ENCODE data around the gene CBFB. TPM values are rescaled to one million over a fixed set of nuclear protein-coding genes. Genes with fewer than 3 reads are reported as not detected.

The CBFB gene
- total RNA-seq, 6 experiments from 2014 or later = 7.9 to 23.3 (median 18.9) TPM

DNA sequence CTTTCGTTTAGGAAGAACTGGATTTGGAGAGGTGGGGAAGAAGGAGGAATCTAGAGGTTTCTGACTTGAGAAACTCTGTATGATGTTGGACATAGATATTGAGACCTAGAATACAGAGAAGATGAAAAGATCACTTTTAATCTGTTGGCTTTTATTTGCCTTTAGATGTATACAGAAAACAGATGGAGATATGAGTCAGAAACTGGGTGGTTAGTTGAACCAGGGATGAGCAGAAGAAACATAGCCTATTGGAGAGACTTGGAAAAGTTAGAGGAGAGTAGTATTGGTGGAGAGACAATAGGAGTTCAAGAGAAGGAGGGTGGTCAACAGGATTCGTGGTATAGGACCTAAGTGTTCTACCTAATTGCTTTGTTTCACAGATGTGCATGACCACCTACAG, 85.8 kb downstream of the CBFB start:
- TF ChIP-seq, protein P1, sequence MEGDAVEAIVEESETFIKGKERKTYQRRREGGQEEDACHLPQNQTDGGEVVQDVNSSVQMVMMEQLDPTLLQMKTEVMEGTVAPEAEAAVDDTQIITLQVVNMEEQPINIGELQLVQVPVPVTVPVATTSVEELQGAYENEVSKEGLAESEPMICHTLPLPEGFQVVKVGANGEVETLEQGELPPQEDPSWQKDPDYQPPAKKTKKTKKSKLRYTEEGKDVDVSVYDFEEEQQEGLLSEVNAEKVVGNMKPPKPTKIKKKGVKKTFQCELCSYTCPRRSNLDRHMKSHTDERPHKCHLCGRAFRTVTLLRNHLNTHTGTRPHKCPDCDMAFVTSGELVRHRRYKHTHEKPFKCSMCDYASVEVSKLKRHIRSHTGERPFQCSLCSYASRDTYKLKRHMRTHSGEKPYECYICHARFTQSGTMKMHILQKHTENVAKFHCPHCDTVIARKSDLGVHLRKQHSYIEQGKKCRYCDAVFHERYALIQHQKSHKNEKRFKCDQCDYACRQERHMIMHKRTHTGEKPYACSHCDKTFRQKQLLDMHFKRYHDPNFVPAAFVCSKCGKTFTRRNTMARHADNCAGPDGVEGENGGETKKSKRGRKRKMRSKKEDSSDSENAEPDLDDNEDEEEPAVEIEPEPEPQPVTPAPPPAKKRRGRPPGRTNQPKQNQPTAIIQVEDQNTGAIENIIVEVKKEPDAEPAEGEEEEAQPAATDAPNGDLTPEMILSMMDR (IDR thresholded peaks at IDR 0.05) = no peak
- TF ChIP-seq POLR2A (IDR thresholded peaks at IDR 0.05) = no peak
- ATAC-seq (no peak), DNase-seq (no peak)
- no peaks in the 10 kb centered on the region for H3K9me3 ChIP-seq
- H3K4me1 ChIP-seq = peaks cover 0 to 60% (median 12%) of the 10 kb centered on the region in 4 donors
- intact Hi-C loops (cut with DNase I) = no loop called here
- WGBS (ENCODE audit: insufficient coverage, low coverage, low lambda C conversion rate, missing lambda C conversion rate) = 94% methylated on average over 2 of the region's 2 CpGs
- no peaks in the 10 kb centered on the region for H3K27me3 ChIP-seq
- peak overlapping the region in 2 of 3 donors; percentile 82 for H3K27ac ChIP-seq
- H3K36me3 ChIP-seq = peaks cover 0 to 9% (median 0%) of the 10 kb centered on the region in 4 donors
- H3K4me3 ChIP-seq = peak overlapping the region in 1 of 3 donors; percentile 97

DNA sequence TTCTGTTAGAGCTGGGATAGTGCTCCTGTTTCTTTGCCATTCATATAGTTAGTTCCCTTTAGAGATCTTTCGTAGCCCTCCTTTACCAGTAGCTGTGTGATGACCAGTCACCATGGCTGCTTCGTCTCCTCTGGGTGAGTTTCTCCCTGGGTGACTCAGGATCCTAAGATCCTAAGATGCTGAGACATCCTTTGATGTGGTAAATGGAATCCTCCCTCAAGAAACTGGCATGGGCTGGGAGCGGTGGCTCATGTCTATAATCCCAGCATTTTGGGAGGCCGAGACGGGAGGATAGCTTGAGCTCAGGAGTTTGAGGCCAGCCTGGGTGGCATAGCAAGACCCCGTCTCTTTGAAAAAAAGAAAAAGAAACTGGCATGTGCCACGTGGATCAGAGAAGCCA, 86.7 kb downstream of the CBFB start:
- Histone ChIP-seq H3K9me3 (no peaks in the 10 kb centered on the region), H3K27me3 (no peaks in the 10 kb centered on the region), H3K4me1 (peaks cover 0 to 60% (median 12%) of the 10 kb centered on the region in 4 donors), H3K36me3 (peaks cover 0 to 17% (median 5%) of the 10 kb centered on the region in 4 donors), H3K4me3 (no peak overlapping the region), H3K27ac (peak overlapping the region in 1 of 3 donors; percentile 82)
- 73% methylated on average over 6 of the region's 7 CpGs for WGBS (ENCODE audit: insufficient coverage, low coverage, low lambda C conversion rate, missing lambda C conversion rate)
- ATAC-seq = no peak
- DNase-seq = no peak
- intact Hi-C loops (cut with DNase I) = no loop called here
- TF ChIP-seq POLR2A (IDR thresholded peaks at IDR 0.05) = no peak
- TF ChIP-seq, protein P1 (IDR thresholded peaks at IDR 0.05) = no peak

DNA sequence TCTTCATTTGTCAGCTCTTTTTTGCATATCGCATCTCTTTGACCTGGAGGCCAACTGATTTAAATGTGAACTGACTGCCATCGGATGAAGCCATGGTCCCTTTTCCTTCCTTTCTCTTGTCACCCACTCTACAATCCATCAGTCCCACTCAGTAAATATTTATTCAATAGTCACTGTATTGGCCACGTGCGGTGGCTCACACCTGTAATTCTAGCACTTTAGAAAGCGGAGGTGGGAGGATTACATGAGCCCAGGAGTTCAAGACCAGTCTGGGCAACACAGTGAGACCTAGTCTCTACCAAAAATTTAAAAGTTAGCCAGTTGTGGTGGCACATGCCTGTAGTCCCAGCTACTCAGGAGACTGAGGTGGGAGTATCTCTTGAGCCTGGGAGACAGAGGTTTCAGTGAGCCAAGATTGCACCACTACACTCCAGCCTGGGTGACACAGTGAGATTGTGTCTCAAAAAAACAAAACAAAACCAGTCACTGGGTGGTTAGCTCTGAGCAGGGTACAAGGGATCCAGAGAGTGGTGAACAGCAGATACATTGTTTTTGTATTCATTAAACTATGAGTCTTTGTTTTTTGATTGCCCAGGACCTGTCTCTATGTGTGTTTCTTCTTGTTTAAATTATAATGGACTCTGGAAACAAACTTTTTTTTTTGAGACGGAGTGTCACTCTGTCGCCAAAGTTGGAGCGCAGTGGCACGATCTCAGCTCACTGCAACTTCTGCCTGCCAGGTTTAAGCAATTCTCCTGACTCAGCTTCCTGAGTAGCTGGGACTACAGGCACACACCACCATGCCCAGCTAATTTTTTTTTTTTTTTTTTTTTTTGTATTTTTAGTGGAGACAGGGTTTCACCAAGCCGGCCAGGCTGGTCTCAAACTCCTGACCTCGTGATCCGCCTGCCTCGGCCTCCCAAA, 87.7 kb downstream of the CBFB start:
- ATAC-seq (peak; percentile 43 to 57 (median 56)), DNase-seq (peak in 2 of 3 donors; percentile 67 to 71)
- Histone ChIP-seq H3K27me3 (no peaks in the 10 kb centered on the region), H3K4me3 (peak overlapping the region in 2 of 3 donors; percentile 0 to 2), H3K27ac (peak overlapping the region; percentile 56 to 82 (median 59)), H3K36me3 (peaks cover 0 to 26% (median 12%) of the 10 kb centered on the region in 4 donors), H3K4me1 (peaks cover 0 to 52% (median 12%) of the 10 kb centered on the region in 4 donors), H3K9me3 (no peaks in the 10 kb centered on the region)
- intact Hi-C loops (cut with DNase I) = no loop called here
- whole genome bisulfite sequencing (ENCODE audit: insufficient coverage, low coverage, low lambda C conversion rate, missing lambda C conversion rate) = 29% methylated on average over 10 of the region's 13 CpGs
- TF ChIP-seq POLR2A (IDR thresholded peaks at IDR 0.05) = no peak
- TF ChIP-seq, protein P1 (IDR thresholded peaks at IDR 0.05) = no peak

DNA sequence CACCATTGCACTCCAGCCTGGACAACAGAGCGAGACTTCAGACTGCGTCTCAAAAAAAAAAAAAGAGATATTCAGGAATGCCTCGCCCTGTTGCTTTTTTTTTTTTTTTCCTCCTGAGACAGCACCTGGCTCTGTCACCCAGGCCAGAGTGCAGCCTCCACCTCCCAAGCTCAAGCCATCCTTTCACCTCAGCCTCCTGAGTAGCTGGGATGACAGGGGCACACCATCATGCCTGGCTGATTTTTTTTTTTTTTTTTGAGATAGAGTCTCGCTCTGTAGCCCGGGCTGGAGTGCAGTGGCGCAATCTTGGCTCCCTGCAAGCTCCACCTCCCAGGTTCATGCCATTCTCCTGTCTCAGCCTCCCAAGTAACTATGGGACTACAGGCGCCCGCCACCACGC, 88.8 kb downstream of the CBFB start:
- Histone ChIP-seq H3K4me1 (peaks cover 0 to 46% (median 12%) of the 10 kb centered on the region in 4 donors), H3K27me3 (no peaks in the 10 kb centered on the region), H3K4me3 (no peak overlapping the region), H3K27ac (peak overlapping the region in 1 of 3 donors; percentile 82), H3K9me3 (no peaks in the 10 kb centered on the region), H3K36me3 (peaks cover 4 to 37% (median 17%) of the 10 kb centered on the region in 4 donors)
- TF ChIP-seq, protein P1 (IDR thresholded peaks at IDR 0.05) = no peak
- no peak for TF ChIP-seq POLR2A (IDR thresholded peaks at IDR 0.05)
- 73% methylated on average over 6 of the region's 9 CpGs for WGBS (ENCODE audit: insufficient coverage, low coverage, low lambda C conversion rate, missing lambda C conversion rate)
- DNase-seq = no peak
- intact Hi-C loops (cut with DNase I) = no loop called here
- ATAC-seq = no peak

Data from right lobe of liver (tissue), 6 donors.